GM21825 (cell line): Measurements from ENCODE around the gene CCDC89.
A peak's percentile ranks its signal among the peaks of the same experiment; 100 is the strongest.

ENCODE experiments used
- ATAC-seq: cut with Tn5 transposase; IDR thresholded peaks from one replicate; pipeline ENCODE4 v1.9.1; 2021; ENCODE audit warnings: mild to moderate bottlenecking, moderate library complexity; ENCODE audit not compliant: unreplicated experiment

Gene CCDC89

GRCh38 chr11:85685820-85686459 lies at the start of gene CCDC89:
Gene CCDC89, minus strand, starts transcription at chr11:85686195. Its CDS starts 65 bp downstream, at chr11:85686130.
- ATAC-seq = no peak

- ATAC-seq = no peak
Measured at GRCh38 chr11:85732965-85733364, 47.0 kb upstream of the CCDC89 start.

GRCh38 chr11:85726381-85726780 lies 40.4 kb upstream of the CCDC89 start:
- no peak for ATAC-seq

GRCh38 chr11:85725510-85726258 lies 39.7 kb upstream of the CCDC89 start:
- ATAC-seq = no peak

GRCh38 chr11:85724748-85725465 lies 38.9 kb upstream of the CCDC89 start:
- ATAC-seq = no peak

GRCh38 chr11:85723088-85723487 lies 37.1 kb upstream of the CCDC89 start:
- ATAC-seq = no peak

- no peak for ATAC-seq
Measured at GRCh38 chr11:85721191-85721590, 35.2 kb upstream of the CCDC89 start.

GRCh38 chr11:85718991-85719807 lies 33.2 kb upstream of the CCDC89 start:
- no peak for ATAC-seq

- no peak for ATAC-seq
Measured at GRCh38 chr11:85718126-85718943, 32.3 kb upstream of the CCDC89 start.

GRCh38 chr11:85717429-85717828 lies 31.4 kb upstream of the CCDC89 start:
- ATAC-seq = no peak

- no peak for ATAC-seq
Measured at GRCh38 chr11:85712953-85713352, 27.0 kb upstream of the CCDC89 start.

- no peak for ATAC-seq
Measured at GRCh38 chr11:85710917-85711316, 24.9 kb upstream of the CCDC89 start.

GRCh38 chr11:85709941-85710702 lies 24.1 kb upstream of the CCDC89 start:
- no peak for ATAC-seq

GRCh38 chr11:85705800-85706199 lies 19.8 kb upstream of the CCDC89 start:
- ATAC-seq = no peak

GRCh38 chr11:85704967-85705366 lies 19.0 kb upstream of the CCDC89 start:
- no peak for ATAC-seq

- peak; percentile 90 for ATAC-seq
Measured at GRCh38 chr11:85699957-85700741, 14.2 kb upstream of the CCDC89 start.

- ATAC-seq = no peak
Measured at GRCh38 chr11:85698195-85698594, 12.2 kb upstream of the CCDC89 start.

- no peak for ATAC-seq
Measured at GRCh38 chr11:85697747-85698146, 11.8 kb upstream of the CCDC89 start.

- ATAC-seq = no peak
Measured at GRCh38 chr11:85695546-85695945, 9.6 kb upstream of the CCDC89 start.
